H9 (cell line): ENCODE results near the gene KCTD18. TPM values are rescaled to one million over a fixed set of nuclear protein-coding genes. Genes with fewer than 3 reads are reported as not detected.

ENCODE experiments used
- DNase-seq: peaks from one replicate; pipeline ENCODE4 v3.0.0-alpha.2; 2017
- H2AFZ ChIP-seq: one replicate; pipeline ENCODE4 v1.6.1; 2013; ENCODE audit warnings: mild to moderate bottlenecking, low read length, control low read depth, moderate library complexity
- H2AK5ac ChIP-seq: 2 replicates; pipeline ENCODE4 v1.6.1; 2013; ENCODE audit warnings: low read length, control low read depth, mixed read lengths; ENCODE audit not compliant: insufficient read length
- H2BK120ac ChIP-seq: one replicate; pipeline ENCODE4 v1.6.1; 2013; ENCODE audit warnings: low read depth, mild to moderate bottlenecking, low read length, control low read depth, inconsistent platforms; ENCODE audit not compliant: poor library complexity, severe bottlenecking
- H2BK12ac ChIP-seq: 2 replicates; pipeline ENCODE4 v1.6.1; 2013; ENCODE audit warnings: low read length, control low read depth, mixed read lengths, low read depth; ENCODE audit not compliant: insufficient read length
- H2BK15ac ChIP-seq: 2 replicates; pipeline ENCODE4 v1.6.1; 2013; ENCODE audit warnings: low read depth, low read length, control low read depth
- H2BK20ac ChIP-seq: one replicate; pipeline ENCODE4 v1.6.1; 2013; ENCODE audit warnings: low read depth, mild to moderate bottlenecking, low read length, control low read depth, inconsistent platforms; ENCODE audit not compliant: poor library complexity, severe bottlenecking
- H2BK5ac ChIP-seq: 2 replicates; pipeline ENCODE4 v1.6.1; 2013; ENCODE audit warnings: low read length, control low read depth, mixed read lengths; ENCODE audit not compliant: insufficient read length
- H3K14ac ChIP-seq: 2 replicates; pipeline ENCODE4 v1.6.1; 2013; ENCODE audit warnings: low read length, control low read depth; ENCODE audit not compliant: insufficient read depth
- H3K18ac ChIP-seq: 2 replicates; pipeline ENCODE4 v1.6.1; 2013; ENCODE audit warnings: low read depth, mild to moderate bottlenecking, mixed read lengths, low read length, control low read depth; ENCODE audit not compliant: insufficient read length
- H3K23ac ChIP-seq: 2 replicates; pipeline ENCODE4 v1.6.1; 2013; ENCODE audit warnings: low read length, control low read depth, mixed read lengths, low read depth; ENCODE audit not compliant: insufficient read length
- H3K23me2 ChIP-seq: 2 replicates; pipeline ENCODE4 v1.6.1; 2013; ENCODE audit warnings: low read depth, mild to moderate bottlenecking, mixed read lengths, low read length, control low read depth; ENCODE audit not compliant: insufficient read length, poor library complexity, severe bottlenecking
- H3K27ac ChIP-seq: 2 replicates; pipeline ENCODE4 v1.5.1; 2013; ENCODE audit warnings: low read length, control low read depth, mixed read lengths, low read depth; ENCODE audit not compliant: insufficient read length
- H3K27me3 ChIP-seq: 2 replicates; pipeline ENCODE4 v1.6.1; 2013; ENCODE audit warnings: low read length, control low read depth, inconsistent platforms; ENCODE audit not compliant: insufficient read depth
- H3K4ac ChIP-seq: 2 replicates; pipeline ENCODE4 v1.6.1; 2013; ENCODE audit warnings: low read depth, mild to moderate bottlenecking, control low read depth, inconsistent platforms, low read length, moderate library complexity
- H3K4me1 ChIP-seq: 2 replicates; pipeline ENCODE4 v1.6.1; 2013; ENCODE audit warnings: low read length, control low read depth, inconsistent platforms; ENCODE audit not compliant: insufficient read depth
- H3K4me2 ChIP-seq: 2 replicates; pipeline ENCODE4 v1.6.1; 2013; ENCODE audit warnings: low read length, control low read depth, mixed read lengths; ENCODE audit not compliant: insufficient read length, insufficient read depth
- H3K56ac ChIP-seq: 2 replicates; pipeline ENCODE4 v1.6.1; 2013; ENCODE audit warnings: low read depth, mild to moderate bottlenecking, mixed read lengths, low read length, control low read depth; ENCODE audit not compliant: insufficient read length
- H3K79me1 ChIP-seq: 2 replicates; pipeline ENCODE4 v1.6.1; 2013; ENCODE audit warnings: low read depth, mild to moderate bottlenecking, moderate library complexity, low read length, control low read depth, inconsistent platforms; ENCODE audit not compliant: insufficient read depth, poor library complexity, severe bottlenecking
- H3K79me2 ChIP-seq: 2 replicates; pipeline ENCODE4 v1.6.1; 2013; ENCODE audit warnings: low read length, control low read depth, inconsistent platforms; ENCODE audit not compliant: insufficient read depth
- H3K9ac ChIP-seq: 2 replicates; pipeline ENCODE4 v1.6.1; 2013; ENCODE audit warnings: low read length, control low read depth, mixed read lengths; ENCODE audit not compliant: insufficient read length; ENCODE audit errors: extremely low read depth
- H3K9me3 ChIP-seq: one replicate; pipeline ENCODE4 v1.6.1; 2013; ENCODE audit warnings: low read depth, low read length, inconsistent platforms; ENCODE audit not compliant: control insufficient read depth
- H3T11ph ChIP-seq: one replicate; pipeline ENCODE4 v1.6.1; 2013; ENCODE audit warnings: mild to moderate bottlenecking, low read length, control low read depth, inconsistent platforms
- H4K20me1 ChIP-seq: one replicate; pipeline ENCODE4 v1.6.1; 2013; ENCODE audit not compliant: control insufficient read depth, insufficient read length, insufficient read depth
- H4K5ac ChIP-seq: 2 replicates; pipeline ENCODE4 v1.6.1; 2013; ENCODE audit warnings: low read depth, mild to moderate bottlenecking, mixed read lengths, low read length, control low read depth; ENCODE audit not compliant: insufficient read length
- H4K8ac ChIP-seq: replicated peaks from 2 replicates; pipeline ENCODE4 v1.6.1; 2013; ENCODE audit warnings: low read length, control low read depth, mixed read lengths, low read depth; ENCODE audit not compliant: insufficient read length
- H4K91ac ChIP-seq: 2 replicates; pipeline ENCODE4 v1.6.1; 2013; ENCODE audit warnings: low read depth, mild to moderate bottlenecking, moderate library complexity, mixed read lengths, low read length, control low read depth; ENCODE audit not compliant: insufficient read length
- H3K27ac Mint-ChIP-seq, 3 experiments: 2 replicates in 2 of 3; 3 replicates in 1 of 3; pipeline ENCODE4 v1.8.0; 2020 to 2021; ENCODE audit warnings: mixed read lengths in 3 of 3, mild to moderate bottlenecking in 1 of 3, moderate library complexity in 1 of 3
- H3K27me3 Mint-ChIP-seq: 2 replicates; pipeline ENCODE4 v1.8.0; 2021; ENCODE audit warnings: low read depth, mild to moderate bottlenecking, moderate library complexity, mixed read lengths
- H3K36me3 Mint-ChIP-seq, 3 experiments: 2 replicates in 2 of 3; 3 replicates in 1 of 3; pipeline ENCODE4 v1.8.0; 2020 to 2021; ENCODE audit warnings: low read depth in 3 of 3, mixed read lengths in 3 of 3; ENCODE audit not compliant: insufficient read depth in 1 of 3
- H3K4me1 Mint-ChIP-seq, 2 experiments: 2 replicates each; pipeline ENCODE4 v1.8.0; 2020; ENCODE audit warnings: mixed read lengths in 2 of 2
- H3K4me3 Mint-ChIP-seq, 2 experiments: 2 replicates in 1 of 2; 3 replicates in 1 of 2; pipeline ENCODE4 v1.8.0; 2020 to 2021; ENCODE audit warnings: mild to moderate bottlenecking in 2 of 2, mixed read lengths in 2 of 2, moderate library complexity in 1 of 2
- H3K9me3 Mint-ChIP-seq, 2 experiments: 2 replicates in 1 of 2; 3 replicates in 1 of 2; pipeline ENCODE4 v1.8.0; 2020; ENCODE audit warnings: mild to moderate bottlenecking in 2 of 2, mixed read lengths in 2 of 2, moderate library complexity in 1 of 2
- CTCF ChIP-seq: fragments of 200-600 bp; sonication (generic); conservative IDR thresholded peaks from 3 replicates; pipeline ENCODE4 v1.8.0; 2021; ENCODE audit warnings: antibody characterized with exemption, mild to moderate bottlenecking
- WGBS: extraction: QIAGEN DNeasy Blood & Tissue Kit; methylation state at CpG from one replicate; pipeline ENCODE4 v1.1.7; 2013; ENCODE audit warnings: missing lambda C conversion rate, low lambda C conversion rate, mixed read lengths; ENCODE audit not compliant: insufficient read length; ENCODE audit errors: extremely low coverage; 5-methylcytosine and 5-hydroxymethylcytosine counted together
- total RNA-seq: library from RNA; stranded (reverse); gene quantifications from 2 replicates; pipeline ENCODE4 v1.2.1, GENCODE V29; 2021

KCTD18 gene
- total RNA-seq, 1 experiment from 2014 or later, result 4.9 TPM

- Mint-ChIP-seq H3K27ac (no peak overlapping the region), H3K4me1 (no peaks in the 10 kb centered on the region), H3K36me3 (peaks cover 2 to 50% (median 20%) of the 10 kb centered on the region in 3 experiments; a peak in 6 of 7 replicates), H3K27me3 (no peaks in the 10 kb centered on the region), H3K4me3 (no peak overlapping the region), H3K9me3 (no peaks in the 10 kb centered on the region)
- H2BK12ac ChIP-seq, result no peak overlapping the region
- no peak overlapping the region for H2BK5ac ChIP-seq
- no peak overlapping the region for H4K5ac ChIP-seq
- no peak overlapping the region for H3K9ac ChIP-seq
- H3K4me1 ChIP-seq, result no peaks in the 10 kb centered on the region
- no CpG with 5 or more reads among the region's 5 CpGs for WGBS
- H2BK120ac ChIP-seq, result no peak overlapping the region
- no peak overlapping the region for H3K4ac ChIP-seq
- no peaks in the 10 kb centered on the region for H4K20me1 ChIP-seq
- H3K9me3 ChIP-seq, result no peaks in the 10 kb centered on the region
- H3K27ac ChIP-seq, result no peak overlapping the region
- H3T11ph ChIP-seq, result no peak overlapping the region
- no peak overlapping the region for H4K91ac ChIP-seq
- no peak overlapping the region for H2BK15ac ChIP-seq
- DNase-seq, result no peak
- H3K23ac ChIP-seq, result no peak overlapping the region
- no peak overlapping the region for H3K4me2 ChIP-seq
- no peak overlapping the region for H3K56ac ChIP-seq
- no peak for TF ChIP-seq CTCF
- no peaks in the 10 kb centered on the region for H3K23me2 ChIP-seq
- no peak overlapping the region for H2AK5ac ChIP-seq
- H2BK20ac ChIP-seq, result no peak overlapping the region
- no peaks in the 10 kb centered on the region for H3K79me2 ChIP-seq
- no peaks in the 10 kb centered on the region for H3K79me1 ChIP-seq
- H3K14ac ChIP-seq, result no peak overlapping the region
- no peak overlapping the region for H2AFZ ChIP-seq
- no peak overlapping the region for H3K18ac ChIP-seq
- no peak overlapping the region for H4K8ac ChIP-seq
- H3K27me3 ChIP-seq, result no peaks in the 10 kb centered on the region
These were observed 66.5 kb downstream of the KCTD18 start for GRCh38 chr2:200443376-200443775.
